ENCODE results near the gene VWA5B1. TPM values are rescaled to one million over a fixed set of nuclear protein-coding genes. Genes with fewer than 3 reads are reported as not detected.

Gene VWA5B1
- polyA plus RNA-seq, 4 donors = 0.82 to 2.7 (median 2.0) TPM

GRCh38 chr1:20345419-20345818, 54.7 kb downstream of the VWA5B1 start:
- DNase-seq (ENCODE audit: low read depth in 4 of 4, low spot score in 2 of 4) = no peak

DNA sequence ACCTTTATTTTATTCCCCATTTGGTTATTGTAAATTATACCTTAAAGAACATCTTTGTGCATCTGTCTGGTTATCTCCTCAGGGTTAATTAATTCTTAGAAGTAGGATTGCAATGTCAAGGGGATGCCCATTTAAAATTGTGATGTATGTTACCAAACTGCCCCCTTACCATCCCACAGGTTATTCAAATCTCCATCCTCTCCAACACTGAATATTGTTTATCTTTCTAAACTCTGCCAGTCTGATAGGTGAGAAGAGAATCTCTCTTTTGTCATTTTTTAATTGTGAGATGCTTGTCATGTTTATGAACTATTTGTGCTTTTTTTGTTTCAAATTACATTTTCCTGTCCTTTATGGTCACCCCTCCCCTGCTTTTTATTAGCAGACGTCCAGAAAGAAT, 55.8 kb downstream of the VWA5B1 start:
- no peak for DNase-seq (ENCODE audit: low read depth in 4 of 4, low spot score in 2 of 4)

DNA sequence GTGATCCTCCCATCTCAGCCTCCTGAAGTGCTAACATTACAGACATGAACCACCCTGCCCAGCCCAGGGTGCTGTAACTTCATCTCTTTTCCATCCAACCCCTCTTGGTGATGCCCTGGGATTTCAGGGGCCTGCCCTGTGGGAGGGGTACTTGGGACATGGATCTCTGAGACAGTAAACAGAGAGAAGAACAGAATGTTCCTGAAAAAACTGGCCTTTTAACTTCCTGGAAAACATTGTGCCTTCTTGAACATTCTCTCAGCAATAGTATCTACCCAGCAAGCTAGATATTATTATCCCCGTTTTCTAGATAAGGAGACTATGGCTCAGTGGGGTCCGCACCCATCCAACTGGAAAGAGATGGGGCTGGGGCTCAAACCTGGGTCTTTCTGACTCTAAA, 57.0 kb downstream of the VWA5B1 start:
- no peak for DNase-seq (ENCODE audit: low read depth in 4 of 4, low spot score in 2 of 4)

- DNase-seq (ENCODE audit: low read depth in 4 of 4, low spot score in 2 of 4) = no peak
Measured at GRCh38 chr1:20348326-20348915, 57.7 kb downstream of the VWA5B1 start.

- DNase-seq (ENCODE audit: low read depth in 4 of 4, low spot score in 2 of 4) = no peak
Measured at GRCh38 chr1:20349561-20349960, 58.9 kb downstream of the VWA5B1 start.

GRCh38 chr1:20349971-20350370, 59.3 kb downstream of the VWA5B1 start:
- no peak for DNase-seq (ENCODE audit: low read depth in 4 of 4, low spot score in 2 of 4)

DNA sequence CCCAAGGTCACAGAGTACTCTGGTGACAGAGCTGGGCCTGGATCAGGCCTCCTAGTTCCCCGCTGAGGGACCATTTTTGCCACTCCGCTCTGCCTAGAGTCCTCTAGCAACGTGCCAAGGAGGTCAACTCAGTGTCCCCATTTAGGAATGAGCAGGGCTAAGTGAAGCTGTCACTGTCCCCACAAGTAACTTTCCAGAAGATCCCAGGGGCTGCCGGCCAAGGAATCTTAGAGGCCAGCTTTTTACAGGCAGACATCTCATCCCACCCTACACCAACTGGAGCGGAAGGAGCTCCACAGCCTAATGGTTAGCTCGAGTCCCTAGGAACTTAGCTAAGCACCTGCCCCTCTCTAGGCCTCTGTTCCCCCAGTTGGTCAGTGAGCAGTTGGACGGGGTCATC, 59.7 kb downstream of the VWA5B1 start:
- DNase-seq (ENCODE audit: low read depth in 4 of 4, low spot score in 2 of 4) = no peak

GRCh38 chr1:20351911-20352701, 61.4 kb downstream of the VWA5B1 start:
- DNase-seq (ENCODE audit: low read depth in 4 of 4, low spot score in 2 of 4) = no peak

DNA sequence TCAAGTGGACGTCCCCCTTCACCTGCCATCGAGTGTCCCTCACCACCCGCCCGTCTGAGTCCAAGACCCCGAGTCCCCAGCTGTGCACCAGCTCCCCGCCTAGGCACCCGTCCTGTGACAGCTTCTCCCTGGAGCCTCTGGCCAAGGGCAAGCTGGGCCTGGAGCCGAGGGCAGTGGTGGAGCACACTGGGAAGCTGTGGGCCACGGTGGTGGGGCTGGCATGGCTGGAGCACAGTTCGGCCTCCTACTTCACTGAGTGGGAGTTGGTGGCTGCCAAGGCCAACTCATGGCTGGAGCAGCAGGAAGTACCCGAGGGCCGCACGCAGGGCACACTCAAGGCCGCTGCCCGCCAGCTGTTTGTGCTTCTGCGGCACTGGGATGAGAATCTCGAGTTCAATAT, 63.2 kb downstream of the VWA5B1 start:
- no peak for DNase-seq (ENCODE audit: low read depth in 4 of 4, low spot score in 2 of 4)

DNA sequence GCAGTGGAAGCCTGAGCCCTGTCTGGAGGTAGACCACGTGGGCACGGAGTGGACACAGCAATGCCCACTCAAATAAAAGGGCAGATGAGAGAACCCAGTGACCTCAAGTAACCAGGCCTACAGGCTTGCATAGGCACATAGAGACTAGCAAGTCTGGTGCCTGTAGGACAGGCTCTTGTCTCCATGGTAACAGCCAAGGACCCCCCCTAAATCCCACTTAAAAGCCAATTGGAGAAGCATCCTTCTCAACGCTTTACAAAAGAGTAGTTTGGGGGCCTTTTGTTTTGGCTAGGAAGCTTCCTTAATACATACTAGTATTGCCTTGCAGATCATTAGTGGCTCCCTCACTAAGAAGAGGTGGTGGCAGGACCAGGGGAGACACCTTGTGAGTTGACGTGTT, 63.9 kb downstream of the VWA5B1 start:
- DNase-seq (ENCODE audit: low read depth in 4 of 4, low spot score in 2 of 4) = no peak

- DNase-seq (ENCODE audit: low read depth in 4 of 4, low spot score in 2 of 4) = no peak
Measured at GRCh38 chr1:20355101-20355827, 64.6 kb downstream of the VWA5B1 start.

- DNase-seq (ENCODE audit: low read depth in 4 of 4, low spot score in 2 of 4) = no peak
Measured at GRCh38 chr1:20355828-20356735, 65.4 kb downstream of the VWA5B1 start.

DNA sequence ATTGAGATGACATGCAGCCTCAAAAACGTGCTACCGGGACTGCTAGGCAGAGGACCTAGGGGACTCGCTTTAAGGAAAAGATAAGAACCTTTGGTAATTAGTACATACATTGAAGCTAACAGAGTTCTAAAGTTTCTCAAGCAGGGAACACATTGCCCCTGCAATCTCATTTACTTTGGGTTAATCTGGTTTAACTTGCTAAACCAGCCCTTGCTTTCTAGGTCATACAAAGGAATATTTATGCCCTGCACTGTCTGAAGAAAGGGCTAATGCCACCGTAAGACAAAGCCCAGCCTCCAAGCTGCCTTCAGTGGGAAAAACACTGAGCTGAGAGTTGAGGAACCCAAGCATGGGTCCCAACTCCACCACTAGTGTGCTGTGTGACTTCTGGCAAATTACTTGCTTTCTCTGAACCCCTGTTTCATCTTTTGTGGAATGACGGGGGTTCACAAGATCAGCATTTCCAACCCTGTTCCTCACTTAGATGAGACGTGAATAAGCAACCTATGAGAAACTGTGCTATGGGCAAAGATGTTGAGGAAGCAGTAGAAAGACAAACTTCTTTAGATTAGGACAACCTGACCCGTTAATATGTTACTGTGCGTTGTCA, 66.3 kb downstream of the VWA5B1 start:
- DNase-seq (ENCODE audit: low read depth in 4 of 4, low spot score in 2 of 4) = no peak

DNA sequence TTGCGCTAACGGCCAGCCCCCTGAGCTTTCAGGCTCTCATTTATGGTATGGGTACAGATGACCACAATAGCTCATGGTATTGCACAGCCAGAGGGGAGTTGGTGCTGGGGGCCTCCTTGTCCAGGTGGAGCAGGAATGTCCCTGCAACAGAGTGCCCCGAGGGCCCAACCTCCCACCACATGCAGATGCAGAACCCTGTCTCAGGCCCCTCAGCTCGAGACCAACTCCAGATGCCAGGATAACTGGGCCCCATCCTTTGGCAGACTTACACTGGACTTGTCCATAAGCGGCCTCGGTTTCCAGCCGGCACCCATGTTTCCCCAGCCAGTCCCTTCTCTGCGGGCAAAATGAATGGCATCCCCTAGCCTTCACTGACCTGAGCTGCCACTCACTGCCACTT, 67.1 kb downstream of the VWA5B1 start:
- DNase-seq (ENCODE audit: low read depth in 4 of 4, low spot score in 2 of 4) = no peak

GRCh38 chr1:20358761-20359263, 68.1 kb downstream of the VWA5B1 start:
- no peak for DNase-seq (ENCODE audit: low read depth in 4 of 4, low spot score in 2 of 4)

DNA sequence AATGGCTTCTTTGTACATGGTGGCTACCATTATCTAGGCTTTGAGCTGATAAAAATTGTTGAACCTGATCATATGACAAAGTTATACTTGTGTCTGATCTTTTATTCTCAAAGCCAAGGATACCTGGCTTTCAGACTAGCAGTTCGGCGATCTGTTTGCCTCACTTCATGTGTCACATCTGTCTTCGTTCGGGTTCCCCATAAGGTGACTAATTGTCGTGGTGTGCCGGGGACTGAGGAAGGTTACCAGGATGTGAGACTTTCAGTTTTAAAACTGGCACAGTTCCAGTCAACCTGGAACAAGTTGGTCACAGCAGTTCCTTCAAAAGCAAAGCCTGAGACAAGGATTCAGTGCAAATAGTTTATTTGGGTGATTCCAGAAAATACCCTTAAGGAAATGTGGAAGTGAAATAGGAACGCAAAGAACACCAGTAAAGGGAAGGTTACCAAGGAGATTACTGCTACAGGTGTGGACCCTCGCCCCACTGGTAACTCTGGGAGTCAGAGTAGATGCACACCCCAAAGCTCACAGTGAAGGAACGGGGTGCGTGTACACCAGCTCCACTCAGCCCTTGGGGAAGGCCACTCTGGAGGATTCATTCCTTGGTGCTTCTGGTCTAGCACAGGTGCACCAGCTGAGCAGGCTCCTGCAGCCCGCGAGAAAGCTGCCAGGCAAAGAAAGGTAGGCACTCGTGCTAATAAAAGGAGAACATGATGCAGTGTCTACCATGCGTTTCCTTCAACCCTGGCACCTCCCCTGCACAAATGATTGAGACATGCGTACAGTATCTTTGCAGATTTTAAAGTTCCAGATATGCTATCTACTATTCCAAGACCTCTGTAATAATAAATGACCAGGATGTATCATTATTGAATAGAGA, 69.0 kb downstream of the VWA5B1 start:
- DNase-seq (ENCODE audit: low read depth in 4 of 4, low spot score in 2 of 4) = no peak

GRCh38 chr1:20361401-20361800, 70.7 kb downstream of the VWA5B1 start:
- no peak for DNase-seq (ENCODE audit: low read depth in 4 of 4, low spot score in 2 of 4)

- DNase-seq (ENCODE audit: low read depth in 4 of 4, low spot score in 2 of 4) = no peak
Measured at GRCh38 chr1:20361805-20362381, 71.2 kb downstream of the VWA5B1 start.

DNA sequence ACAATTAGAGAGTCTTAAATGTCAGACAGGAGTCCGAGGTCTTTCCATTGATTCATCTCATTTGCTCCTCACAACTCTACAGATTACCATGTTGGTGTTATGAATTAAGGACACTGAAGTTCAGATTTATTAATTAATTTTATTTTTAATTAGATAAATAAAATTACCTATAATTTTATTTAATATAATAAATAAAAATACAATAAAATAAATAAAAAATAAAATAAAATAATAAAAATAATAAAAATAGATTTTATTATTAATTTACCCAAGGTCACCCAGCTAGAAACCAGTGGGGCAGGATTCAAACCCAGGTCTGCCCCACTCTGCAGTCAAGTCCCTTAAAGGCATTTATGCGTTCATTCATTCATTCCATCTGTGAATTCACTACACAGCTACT, 72.2 kb downstream of the VWA5B1 start:
- no peak for DNase-seq (ENCODE audit: low read depth in 4 of 4, low spot score in 2 of 4)
